ENCODE measurements around the gene AFF2.

AFF2 gene

DNA sequence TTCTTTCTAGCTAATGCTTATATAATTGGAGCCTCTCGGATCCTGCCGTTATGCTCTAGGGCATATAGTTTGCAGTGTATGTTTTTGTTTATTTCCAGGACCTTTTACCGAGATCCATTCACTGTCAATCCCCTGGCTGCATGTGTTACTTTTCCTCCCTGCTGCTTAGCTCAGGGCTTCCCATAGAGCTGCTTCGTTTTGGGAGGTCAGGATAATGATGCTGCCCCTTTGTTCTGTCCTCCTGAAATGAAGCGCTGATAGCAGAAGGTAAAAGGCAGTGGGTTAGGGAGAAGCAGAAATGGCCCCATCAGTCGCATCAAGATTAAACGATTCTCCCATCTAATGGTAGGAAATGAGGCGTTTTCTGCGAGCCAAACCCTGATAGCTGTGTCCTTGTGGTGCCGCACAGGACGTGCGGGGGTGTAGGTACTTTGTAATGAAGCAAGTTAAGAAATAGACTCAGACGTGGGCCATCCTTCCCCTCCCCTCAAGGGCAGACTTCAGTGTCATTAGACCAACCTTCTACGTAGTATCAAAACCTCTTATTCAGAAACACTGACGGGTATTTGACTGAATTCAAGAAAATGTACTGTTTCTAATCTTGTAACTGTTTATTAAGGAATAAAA is 37.3 kb downstream of the AFF2 start:
- Histone ChIP-seq H3K27me3 (ENCODE audit: low read depth, low read length) (no peaks in the 10 kb centered on the region), H3K4me1 (ENCODE audit: control insufficient read depth in 1 of 2, insufficient read depth in 2 of 2, low read length in 2 of 2) (no peaks in the 10 kb centered on the region), H3K9me3 (ENCODE audit: control insufficient read depth in 1 of 2, low read length in 2 of 2) (no peaks in the 10 kb centered on the region), H3K27ac (ENCODE audit: low read length) (no peak overlapping the region), H3K36me3 (ENCODE audit: control insufficient read depth in 1 of 2, insufficient read depth in 2 of 2, low read length in 2 of 2) (no peaks in the 10 kb centered on the region), H3K4me3 (ENCODE audit: low read depth in 1 of 2, low read length in 2 of 2) (no peak overlapping the region)

DNA sequence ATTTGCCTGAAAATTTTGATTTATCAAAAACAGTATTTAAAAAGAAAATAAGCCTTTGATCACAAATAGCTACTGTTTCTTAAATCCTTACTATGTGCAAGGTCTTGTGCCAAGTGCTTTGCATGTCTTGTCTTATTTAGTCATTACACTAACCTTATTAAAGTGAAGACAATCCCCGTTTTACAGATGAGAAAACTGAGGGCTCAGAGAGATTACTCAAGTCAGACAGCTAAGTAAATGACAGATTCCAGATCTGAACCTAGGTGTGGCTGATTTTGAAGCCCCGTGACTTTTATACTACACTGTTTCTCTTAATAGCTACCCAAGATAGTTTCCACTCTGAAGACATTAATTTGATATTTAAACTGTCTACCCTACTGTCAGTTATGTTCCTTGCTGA is 38.2 kb downstream of the AFF2 start:
- Histone ChIP-seq H3K4me3 (ENCODE audit: low read depth in 1 of 2, low read length in 2 of 2) (no peak overlapping the region), H3K9me3 (ENCODE audit: control insufficient read depth in 1 of 2, low read length in 2 of 2) (no peaks in the 10 kb centered on the region), H3K27ac (ENCODE audit: low read length) (no peak overlapping the region), H3K36me3 (ENCODE audit: control insufficient read depth in 1 of 2, insufficient read depth in 2 of 2, low read length in 2 of 2) (no peaks in the 10 kb centered on the region), H3K4me1 (ENCODE audit: control insufficient read depth in 1 of 2, insufficient read depth in 2 of 2, low read length in 2 of 2) (no peaks in the 10 kb centered on the region), H3K27me3 (ENCODE audit: low read depth, low read length) (no peaks in the 10 kb centered on the region)

DNA sequence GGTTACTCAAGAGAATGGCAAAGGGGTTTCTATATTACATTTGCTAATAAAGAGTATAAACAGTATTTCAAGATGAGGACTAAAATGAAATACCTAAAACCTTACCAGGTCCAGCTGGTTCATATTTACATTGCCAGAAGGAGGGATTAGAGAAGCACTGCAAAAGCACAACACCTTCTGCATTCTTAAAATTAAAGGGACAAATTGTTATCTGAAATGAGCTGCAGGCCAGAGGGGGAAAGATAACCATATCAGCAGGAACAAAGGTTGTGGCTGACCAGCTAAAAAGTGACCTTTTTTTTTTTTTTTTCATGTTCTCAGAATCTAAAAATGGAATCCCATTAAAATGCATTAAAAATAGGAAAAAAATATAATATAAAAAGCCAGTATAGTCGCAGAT is 39.7 kb downstream of the AFF2 start:
- Histone ChIP-seq H3K27me3 (ENCODE audit: low read depth, low read length) (no peaks in the 10 kb centered on the region), H3K27ac (ENCODE audit: low read length) (no peak overlapping the region), H3K36me3 (ENCODE audit: control insufficient read depth in 1 of 2, insufficient read depth in 2 of 2, low read length in 2 of 2) (no peaks in the 10 kb centered on the region), H3K4me3 (ENCODE audit: low read depth in 1 of 2, low read length in 2 of 2) (no peak overlapping the region), H3K9me3 (ENCODE audit: control insufficient read depth in 1 of 2, low read length in 2 of 2) (no peaks in the 10 kb centered on the region), H3K4me1 (ENCODE audit: control insufficient read depth in 1 of 2, insufficient read depth in 2 of 2, low read length in 2 of 2) (no peaks in the 10 kb centered on the region)

DNA sequence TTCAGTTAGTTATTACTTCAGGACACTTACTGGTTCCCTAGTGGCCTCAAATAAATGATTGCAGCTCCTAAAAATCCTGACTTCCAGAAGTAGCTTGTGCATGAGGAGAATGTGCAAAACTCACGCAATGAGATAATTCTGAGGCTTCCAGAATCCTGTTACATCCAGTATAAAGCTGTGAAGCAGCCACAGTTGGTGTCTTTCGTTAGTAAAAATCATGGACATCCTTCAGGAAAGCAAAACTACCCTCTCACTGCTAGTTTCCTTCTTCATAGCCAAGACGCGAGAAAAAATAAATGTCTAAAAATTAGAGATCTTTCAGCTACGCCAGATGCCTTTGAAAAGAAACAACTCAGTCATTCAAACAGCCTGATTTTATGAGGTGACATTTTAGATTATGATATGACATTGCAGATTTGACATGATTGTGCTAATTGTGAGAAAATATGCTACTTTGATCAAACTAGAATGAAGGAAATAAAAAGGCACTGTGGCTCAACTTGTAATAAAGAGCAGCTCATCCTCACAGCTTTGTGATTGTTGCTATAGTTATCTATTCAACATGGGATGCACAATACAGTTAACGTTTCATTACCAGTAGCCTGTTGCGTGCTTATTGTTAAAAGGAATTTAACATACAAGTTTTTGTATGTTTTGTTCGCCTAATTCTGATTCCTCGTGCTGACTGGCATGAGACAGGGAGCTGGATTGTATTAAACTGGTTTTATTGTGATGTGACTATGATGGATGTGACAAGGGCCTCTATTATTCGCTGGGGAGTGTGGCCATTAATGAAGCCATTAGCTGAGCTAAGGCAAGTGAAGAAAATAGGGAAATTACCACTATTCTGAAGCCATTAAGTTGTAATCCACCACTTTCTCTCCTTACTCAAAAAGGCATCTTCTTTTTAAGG is 40.5 kb downstream of the AFF2 start:
- Histone ChIP-seq H3K9me3 (ENCODE audit: control insufficient read depth in 1 of 2, low read length in 2 of 2) (no peaks in the 10 kb centered on the region), H3K4me1 (ENCODE audit: control insufficient read depth in 1 of 2, insufficient read depth in 2 of 2, low read length in 2 of 2) (no peaks in the 10 kb centered on the region), H3K4me3 (ENCODE audit: low read depth in 1 of 2, low read length in 2 of 2) (no peak overlapping the region), H3K36me3 (ENCODE audit: control insufficient read depth in 1 of 2, insufficient read depth in 2 of 2, low read length in 2 of 2) (no peaks in the 10 kb centered on the region), H3K27ac (ENCODE audit: low read length) (no peak overlapping the region), H3K27me3 (ENCODE audit: low read depth, low read length) (no peaks in the 10 kb centered on the region)

DNA sequence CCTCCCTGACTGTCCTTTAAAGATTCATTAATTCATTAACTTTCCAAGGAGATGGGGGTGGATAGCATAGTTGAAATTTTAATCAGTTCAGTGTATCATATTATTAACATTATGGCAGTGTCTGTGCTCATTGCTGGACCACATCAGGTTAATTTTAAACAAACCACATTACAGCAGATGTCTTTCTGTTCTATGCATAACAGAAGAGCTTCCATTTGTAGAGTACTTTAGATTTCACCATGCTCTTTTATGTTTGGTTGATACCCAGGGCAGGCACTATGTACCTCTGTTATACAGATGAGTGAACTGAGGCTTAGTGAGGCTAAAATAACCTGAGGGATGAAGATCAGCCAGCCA is 41.1 kb downstream of the AFF2 start:
- Histone ChIP-seq H3K27ac (ENCODE audit: low read length) (no peak overlapping the region), H3K4me1 (ENCODE audit: control insufficient read depth in 1 of 2, insufficient read depth in 2 of 2, low read length in 2 of 2) (no peaks in the 10 kb centered on the region), H3K27me3 (ENCODE audit: low read depth, low read length) (no peaks in the 10 kb centered on the region), H3K36me3 (ENCODE audit: control insufficient read depth in 1 of 2, insufficient read depth in 2 of 2, low read length in 2 of 2) (no peaks in the 10 kb centered on the region), H3K9me3 (ENCODE audit: control insufficient read depth in 1 of 2, low read length in 2 of 2) (no peaks in the 10 kb centered on the region), H3K4me3 (ENCODE audit: low read depth in 1 of 2, low read length in 2 of 2) (no peak overlapping the region)

DNA sequence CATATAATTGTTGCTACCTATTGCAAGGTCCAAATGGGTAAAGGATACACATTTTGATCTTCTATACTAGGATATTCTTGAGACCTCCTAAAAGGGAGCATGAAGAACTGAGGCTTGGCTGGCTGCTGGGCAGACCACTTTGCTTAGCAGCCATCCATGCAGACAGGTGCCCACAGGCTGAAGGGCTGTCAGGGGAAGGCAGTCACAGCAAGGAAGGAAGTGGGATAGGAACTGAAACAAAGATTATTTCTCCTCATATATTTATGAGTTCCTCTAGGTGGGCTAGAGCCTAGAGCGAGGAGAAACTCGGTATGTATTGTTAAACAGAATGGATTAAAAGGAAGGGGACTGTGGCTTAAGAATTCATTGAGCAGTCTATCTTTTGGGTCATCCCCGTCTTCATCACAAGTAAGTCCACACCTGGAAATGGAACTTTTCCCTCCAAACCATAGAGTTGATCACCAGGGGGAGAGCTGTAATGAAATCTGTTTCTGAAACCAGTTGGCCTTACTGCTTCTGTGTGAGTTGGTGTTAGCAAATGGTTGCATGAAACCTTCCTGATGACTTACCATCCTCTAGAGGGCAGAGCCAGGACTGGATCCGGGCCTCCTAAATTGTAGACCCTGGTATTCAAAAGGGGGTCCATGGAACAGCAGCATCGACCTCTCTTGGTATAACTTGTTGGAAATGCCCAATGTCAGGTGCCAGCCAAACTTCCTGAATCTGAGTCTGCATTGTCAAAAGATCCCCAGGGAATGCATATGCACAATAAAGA is 42.3 kb downstream of the AFF2 start:
- no peaks in the 10 kb centered on the region for H3K27me3 ChIP-seq (ENCODE audit: low read depth, low read length)
- no peak overlapping the region for H3K4me3 ChIP-seq (ENCODE audit: low read depth in 1 of 2, low read length in 2 of 2)
- H3K9me3 ChIP-seq (ENCODE audit: control insufficient read depth in 1 of 2, low read length in 2 of 2): no peaks in the 10 kb centered on the region
- no peaks in the 10 kb centered on the region for H3K4me1 ChIP-seq (ENCODE audit: control insufficient read depth in 1 of 2, insufficient read depth in 2 of 2, low read length in 2 of 2)
- no peak overlapping the region for H3K27ac ChIP-seq (ENCODE audit: low read length)
- H3K36me3 ChIP-seq (ENCODE audit: control insufficient read depth in 1 of 2, insufficient read depth in 2 of 2, low read length in 2 of 2): no peaks in the 10 kb centered on the region

DNA sequence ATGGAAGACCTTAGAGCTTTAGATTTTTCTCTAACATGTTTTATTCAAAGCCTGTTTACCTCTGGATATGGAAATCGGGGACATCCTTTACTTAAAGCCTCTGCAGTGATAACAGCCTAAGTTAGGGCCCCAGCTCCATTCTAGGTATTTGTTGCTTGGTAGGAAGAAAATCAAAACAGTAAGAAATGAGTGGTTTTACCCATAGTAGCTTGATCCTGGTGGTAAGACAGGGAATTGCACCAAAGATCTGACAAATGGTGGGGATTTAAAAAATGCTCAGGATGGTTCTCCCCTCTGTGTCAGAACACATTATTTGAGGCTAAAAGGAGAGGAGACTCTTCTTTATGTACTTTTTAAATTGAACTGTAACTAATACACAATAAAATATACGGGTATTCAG is 52.4 kb downstream of the AFF2 start:
- Histone ChIP-seq H3K27ac (ENCODE audit: low read length) (no peak overlapping the region), H3K4me3 (ENCODE audit: low read depth in 1 of 2, low read length in 2 of 2) (no peak overlapping the region), H3K9me3 (ENCODE audit: control insufficient read depth in 1 of 2, low read length in 2 of 2) (no peaks in the 10 kb centered on the region), H3K27me3 (ENCODE audit: low read depth, low read length) (no peaks in the 10 kb centered on the region), H3K36me3 (ENCODE audit: control insufficient read depth in 1 of 2, insufficient read depth in 2 of 2, low read length in 2 of 2) (no peaks in the 10 kb centered on the region), H3K4me1 (ENCODE audit: control insufficient read depth in 1 of 2, insufficient read depth in 2 of 2, low read length in 2 of 2) (no peaks in the 10 kb centered on the region)

DNA sequence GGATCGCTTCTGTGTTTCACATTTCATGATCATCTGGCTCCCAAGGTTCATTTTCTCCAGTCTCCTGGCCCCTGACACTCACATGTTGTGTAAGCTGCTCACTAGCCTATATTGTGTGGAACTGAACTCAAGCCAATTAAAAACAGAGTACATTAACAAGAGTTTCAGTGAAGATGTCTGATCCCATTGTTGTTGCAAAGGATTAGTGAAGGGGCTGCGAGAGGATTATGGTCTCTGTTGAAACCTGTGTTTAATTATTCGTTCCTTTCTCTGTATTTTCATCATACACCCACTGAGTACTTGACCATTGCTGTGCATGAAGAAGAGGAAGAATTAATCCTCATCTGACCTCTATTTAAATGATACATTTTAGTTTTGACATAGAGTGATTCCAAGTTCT is 54.7 kb downstream of the AFF2 start:
- H3K36me3 ChIP-seq (ENCODE audit: control insufficient read depth in 1 of 2, insufficient read depth in 2 of 2, low read length in 2 of 2): no peaks in the 10 kb centered on the region
- no peak overlapping the region for H3K4me3 ChIP-seq (ENCODE audit: low read depth in 1 of 2, low read length in 2 of 2)
- H3K9me3 ChIP-seq (ENCODE audit: control insufficient read depth in 1 of 2, low read length in 2 of 2): no peaks in the 10 kb centered on the region
- H3K27me3 ChIP-seq (ENCODE audit: low read depth, low read length): no peaks in the 10 kb centered on the region
- H3K4me1 ChIP-seq (ENCODE audit: control insufficient read depth in 1 of 2, insufficient read depth in 2 of 2, low read length in 2 of 2): no peaks in the 10 kb centered on the region
- no peak overlapping the region for H3K27ac ChIP-seq (ENCODE audit: low read length)

DNA sequence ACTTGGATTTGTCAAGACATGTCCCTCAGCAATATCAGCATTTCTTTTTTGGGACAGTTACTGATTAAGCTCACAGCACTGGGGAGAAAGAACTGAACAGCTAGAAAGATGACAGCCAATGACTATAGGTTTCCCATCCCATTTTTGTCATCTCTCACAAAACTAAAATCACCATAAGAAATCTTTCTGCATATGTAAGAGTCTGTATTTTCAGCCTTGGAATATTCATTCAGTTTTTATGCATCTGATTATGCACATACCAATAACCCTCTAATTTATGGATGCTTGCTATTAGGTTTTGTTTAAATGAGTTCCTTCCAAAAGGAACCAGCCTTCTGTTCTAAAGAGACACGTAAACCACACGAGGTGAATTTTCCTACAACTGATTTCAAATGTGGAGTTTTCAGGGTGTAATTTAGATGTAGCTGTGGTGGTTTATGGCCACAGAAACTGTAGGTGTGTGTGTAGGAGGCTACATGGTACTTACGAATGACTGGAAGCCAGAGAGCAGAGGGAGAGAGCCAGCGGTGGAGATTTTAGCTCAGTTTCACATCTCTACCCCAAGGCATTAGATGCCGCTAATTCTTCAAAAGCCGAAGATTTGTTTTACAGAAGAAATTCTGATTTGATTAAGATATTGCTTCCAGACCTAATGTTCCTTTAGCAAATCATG is 55.3 kb downstream of the AFF2 start:
- Histone ChIP-seq H3K9me3 (ENCODE audit: control insufficient read depth in 1 of 2, low read length in 2 of 2) (no peaks in the 10 kb centered on the region), H3K4me1 (ENCODE audit: control insufficient read depth in 1 of 2, insufficient read depth in 2 of 2, low read length in 2 of 2) (no peaks in the 10 kb centered on the region), H3K27me3 (ENCODE audit: low read depth, low read length) (no peaks in the 10 kb centered on the region), H3K36me3 (ENCODE audit: control insufficient read depth in 1 of 2, insufficient read depth in 2 of 2, low read length in 2 of 2) (no peaks in the 10 kb centered on the region), H3K4me3 (ENCODE audit: low read depth in 1 of 2, low read length in 2 of 2) (no peak overlapping the region), H3K27ac (ENCODE audit: low read length) (no peak overlapping the region)

DNA sequence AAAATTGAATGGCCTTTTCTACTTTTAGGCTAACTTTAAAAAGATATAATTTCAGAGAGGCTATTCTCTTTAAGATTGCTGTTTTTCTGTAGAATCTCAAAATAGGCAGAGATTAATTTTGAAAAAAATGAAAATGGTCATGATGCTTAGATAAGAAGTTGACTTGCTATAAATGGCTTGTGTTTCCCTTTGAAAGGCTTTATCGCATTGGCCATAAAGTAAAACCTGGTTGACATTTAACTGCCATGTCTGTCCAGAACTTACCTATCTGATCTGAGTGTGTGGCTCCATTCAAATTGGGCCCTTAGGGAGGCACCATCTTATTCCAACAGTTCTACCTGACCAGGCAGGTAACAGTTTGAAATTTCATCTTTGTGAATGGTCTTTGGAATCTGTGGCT is 56.1 kb downstream of the AFF2 start:
- H3K9me3 ChIP-seq (ENCODE audit: control insufficient read depth in 1 of 2, low read length in 2 of 2): no peaks in the 10 kb centered on the region
- no peak overlapping the region for H3K27ac ChIP-seq (ENCODE audit: low read length)
- H3K27me3 ChIP-seq (ENCODE audit: low read depth, low read length): no peaks in the 10 kb centered on the region
- no peaks in the 10 kb centered on the region for H3K36me3 ChIP-seq (ENCODE audit: control insufficient read depth in 1 of 2, insufficient read depth in 2 of 2, low read length in 2 of 2)
- no peaks in the 10 kb centered on the region for H3K4me1 ChIP-seq (ENCODE audit: control insufficient read depth in 1 of 2, insufficient read depth in 2 of 2, low read length in 2 of 2)
- H3K4me3 ChIP-seq (ENCODE audit: low read depth in 1 of 2, low read length in 2 of 2): no peak overlapping the region

DNA sequence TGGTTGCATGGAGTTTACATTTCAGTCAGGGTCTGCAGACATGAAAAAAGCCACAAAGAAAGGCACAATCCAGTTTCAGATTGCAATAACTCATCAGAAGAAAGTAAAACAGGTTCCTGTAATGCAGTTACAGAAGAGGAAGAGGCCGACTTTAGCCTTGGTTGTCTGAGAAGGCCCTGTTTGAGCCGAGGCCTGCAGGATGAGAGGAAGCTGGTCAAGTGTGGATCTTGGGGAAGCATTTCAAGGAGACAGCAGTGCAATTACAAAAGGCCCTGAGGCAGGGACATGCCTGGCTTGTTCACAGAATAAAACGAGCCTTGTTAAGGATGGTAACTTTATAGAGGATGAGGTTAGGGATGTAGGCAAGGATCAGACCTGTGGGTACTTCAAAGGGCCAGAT is 62.4 kb downstream of the AFF2 start:
- Histone ChIP-seq H3K4me1 (ENCODE audit: control insufficient read depth in 1 of 2, insufficient read depth in 2 of 2, low read length in 2 of 2) (no peaks in the 10 kb centered on the region), H3K27me3 (ENCODE audit: low read depth, low read length) (no peaks in the 10 kb centered on the region), H3K4me3 (ENCODE audit: low read depth in 1 of 2, low read length in 2 of 2) (no peak overlapping the region), H3K27ac (ENCODE audit: low read length) (no peak overlapping the region), H3K36me3 (ENCODE audit: control insufficient read depth in 1 of 2, insufficient read depth in 2 of 2, low read length in 2 of 2) (no peaks in the 10 kb centered on the region), H3K9me3 (ENCODE audit: control insufficient read depth in 1 of 2, low read length in 2 of 2) (no peaks in the 10 kb centered on the region)

Data from muscle layer of duodenum (tissue), 2 donors.